Prostate gland (tissue), 2 donors: ENCODE measurements around the gene ATP2A1. TPM values are rescaled to one million over a fixed set of nuclear protein-coding genes. Genes with fewer than 3 reads are reported as not detected.

Experiments used
- DNase-seq: peaks from one replicate; pipeline ENCODE4 v3.0.0-alpha.2; 2019; ENCODE audit warnings: low spot score
- H3K27ac ChIP-seq, 2 donors: fragments of 200-600 bp; sonication (generic); 2 replicates each; pipeline ENCODE4 v1.5.1; 2017 to 2019
- H3K27me3 ChIP-seq: fragments of 200-600 bp; sonication (generic); replicated peaks from 2 replicates; pipeline ENCODE4 v1.5.1; 2019; ENCODE audit not compliant: insufficient read depth
- H3K36me3 ChIP-seq, 2 donors: fragments of 200-600 bp; sonication (generic); 1 replicate in 1 of 2; 2 replicates in 1 of 2; pipeline versions ENCODE4 v1.5.1 to v1.8.1; 2017 to 2019
- H3K4me1 ChIP-seq: fragments of 200-600 bp; sonication (generic); replicated peaks from 2 replicates; pipeline ENCODE4 v1.5.1; 2019
- H3K4me3 ChIP-seq, 2 donors: fragments of 200-600 bp; sonication (generic); 2 replicates each; pipeline ENCODE4 v1.5.1; 2017 to 2019
- H3K9me3 ChIP-seq: fragments of 200-600 bp; sonication (generic); 2 replicates; pipeline ENCODE4 v1.5.1; 2017
- CTCF ChIP-seq, 4 experiments: fragments of 200-600 bp in 2 of 4; fragments of 450-650 bp in 2 of 4; sonication (generic) in 2 of 4; IDR thresholded peaks; 1 replicate in 3 of 4; 2 replicates in 1 of 4; pipeline ENCODE4 v1.5.1; 2016 to 2019; ENCODE audit warnings: antibody characterized with exemption in 4 of 4, mild to moderate bottlenecking in 2 of 4, moderate library complexity in 2 of 4
- POLR2A ChIP-seq: fragments of 450-650 bp; IDR thresholded peaks from one replicate; pipeline ENCODE4 v1.6.1; 2016; ENCODE audit warnings: antibody characterized with exemption, mild to moderate bottlenecking
- POLR2AphosphoS5 ChIP-seq: sonication (generic); formaldehyde crosslinking; IDR thresholded peaks from one replicate; pipeline ENCODE4 v1.6.1; 2017; ENCODE audit warnings: antibody characterized with exemption
- WGBS: methylation state at CpG from one replicate; pipeline ENCODE4 v1.1.5; 2018; 5-methylcytosine and 5-hydroxymethylcytosine counted together
- intact Hi-C: fragments of 100-400 bp; cut with DNase I; formaldehyde crosslinking; loops from one replicate; pipeline ENCODE4 v1.14.2; 2022
- total RNA-seq, 2 donors: library from RNA; depleted of rRNA; stranded (reverse); fragments of >200 nt; gene quantifications; one replicate each; pipeline ENCODE4 v1.1.0, GENCODE V29; 2016

Gene ATP2A1
- total RNA-seq, 2 donors from 2014 or later = 1.5 to 3.1 TPM

- peaks cover 5 to 11% of the 10 kb centered on the region in 2 donors for H3K36me3 ChIP-seq
- WGBS = 81% methylated on average over 15 of the region's 15 CpGs
Measured at GRCh38 chr16:28872952-28873351, 5.3 kb upstream of the ATP2A1 start.

GRCh38 chr16:28873543-28874201 is 4.6 kb upstream of the ATP2A1 start:
- Histone ChIP-seq H3K4me3 (no peak overlapping the region), H3K9me3 (no peaks in the 10 kb centered on the region), H3K36me3 (peaks cover 4 to 5% of the 10 kb centered on the region in 2 donors), H3K4me1 (no peaks in the 10 kb centered on the region), H3K27me3 (no peaks in the 10 kb centered on the region), H3K27ac (no peak overlapping the region)
- 89% methylated on average over 18 of the region's 18 CpGs for WGBS
- no peak for DNase-seq
- intact Hi-C loops = no loop called here
- no peak for TF ChIP-seq POLR2AphosphoS5
- peak in 3 of 4 experiments; percentile 36 to 56 (median 52) for TF ChIP-seq CTCF (IDR thresholded peaks at IDR 0.05)

More at GRCh38 chr16:28872952-28873351, 5.3 kb upstream of the ATP2A1 start:
- TF ChIP-seq CTCF (IDR thresholded peaks at IDR 0.05) (no peak), POLR2AphosphoS5 (no peak), POLR2A (no peak)
- no peak for DNase-seq
- intact Hi-C loops = no loop called here
- Histone ChIP-seq H3K4me1 (no peaks in the 10 kb centered on the region), H3K27me3 (no peaks in the 10 kb centered on the region), H3K27ac (no peak overlapping the region), H3K4me3 (no peak overlapping the region), H3K9me3 (no peaks in the 10 kb centered on the region)

- intact Hi-C loops = no loop called here
- no peak for DNase-seq
- no peaks in the 10 kb centered on the region for H3K4me1 ChIP-seq
- H3K4me3 ChIP-seq = no peak overlapping the region
- no peaks in the 10 kb centered on the region for H3K27me3 ChIP-seq
- no peak overlapping the region for H3K27ac ChIP-seq
- H3K36me3 ChIP-seq = peaks cover 0 to 5% of the 10 kb centered on the region in 2 donors
- TF ChIP-seq POLR2A = no peak
- no peak for TF ChIP-seq CTCF (IDR thresholded peaks at IDR 0.05)
- no peak for TF ChIP-seq POLR2AphosphoS5
- WGBS = 97% methylated on average over 6 of the region's 6 CpGs
- H3K9me3 ChIP-seq = no peaks in the 10 kb centered on the region
Measured at GRCh38 chr16:28874406-28874805, 3.9 kb upstream of the ATP2A1 start.

- Histone ChIP-seq H3K27me3 (no peaks in the 10 kb centered on the region), H3K4me3 (no peak overlapping the region), H3K9me3 (no peaks in the 10 kb centered on the region), H3K4me1 (peaks cover 5% of the 10 kb centered on the region), H3K27ac (no peak overlapping the region), H3K36me3 (peaks cover 0 to 3% of the 10 kb centered on the region in 2 donors)
- TF ChIP-seq POLR2A = no peak
- no peak for TF ChIP-seq CTCF (IDR thresholded peaks at IDR 0.05)
- no peak for TF ChIP-seq POLR2AphosphoS5
- DNase-seq = no peak
- WGBS = 55% methylated on average over 12 of the region's 13 CpGs
- intact Hi-C loops = no loop called here
Measured at GRCh38 chr16:28875134-28876018, 2.9 kb upstream of the ATP2A1 start.
